WTC11 (cell line): Measurements from ENCODE around the gene ZDHHC9. TPM values are rescaled to one million over a fixed set of nuclear protein-coding genes. Genes with fewer than 3 reads are reported as not detected.

Experiments used
- ATAC-seq: fragments of 200-7000 bp; cut with Tn5 transposase; 2 replicates; pipeline ENCODE4 v1.10.0; 2021; ENCODE audit warnings: mild to moderate bottlenecking, moderate library complexity
- CTCF ChIA-PET: fragments of 300-600 bp; sonication (Branson Sonifier 250); formaldehyde crosslinking; loops from one replicate; lab custom pipeline; 2021; ENCODE audit warnings: antibody characterized with exemption; lab: Charles Lee
- POLR2A ChIA-PET: fragments of 350-600 bp; sonication (Branson Sonifier 250); formaldehyde crosslinking; loops from one replicate; lab custom pipeline; 2021; ENCODE audit warnings: antibody characterized with exemption; lab: Charles Lee
- DNase-seq: peaks from one replicate; pipeline ENCODE4 v3.0.0; 2021; ENCODE audit warnings: low spot score
- H3K27ac Mint-ChIP-seq: 2 replicates; pipeline ENCODE4 v1.8.0; 2021; ENCODE audit warnings: mixed read lengths
- H3K27me3 Mint-ChIP-seq: 2 replicates; pipeline ENCODE4 v1.8.0; 2021; ENCODE audit warnings: low read depth, mild to moderate bottlenecking, moderate library complexity, mixed read lengths
- H3K36me3 Mint-ChIP-seq: 2 replicates; pipeline ENCODE4 v1.8.0; 2021; ENCODE audit warnings: mixed read lengths
- H3K4me1 Mint-ChIP-seq: 2 replicates; pipeline ENCODE4 v1.8.0; 2022; ENCODE audit warnings: mixed read lengths
- H3K4me3 Mint-ChIP-seq: 2 replicates; pipeline ENCODE4 v1.8.0; 2021; ENCODE audit warnings: mild to moderate bottlenecking, moderate library complexity, mixed read lengths
- H3K9me3 Mint-ChIP-seq: 2 replicates; pipeline ENCODE4 v1.8.0; 2021; ENCODE audit warnings: mixed read lengths
- ATF3 ChIP-seq: sonication (generic); formaldehyde crosslinking; conservative IDR thresholded peaks from 2 replicates; pipeline ENCODE4 v1.8.1; 2022; ENCODE audit warnings: mild to moderate bottlenecking, missing genetic modification reagents
- E2F1 ChIP-seq: sonication (generic); formaldehyde crosslinking; IDR thresholded peaks from 2 replicates; pipeline ENCODE4 v1.8.0; 2022; ENCODE audit warnings: mild to moderate bottlenecking, missing genetic modification reagents
- ESRRA ChIP-seq: sonication (generic); formaldehyde crosslinking; IDR thresholded peaks from 2 replicates; pipeline ENCODE4 v1.8.1; 2022; ENCODE audit warnings: mild to moderate bottlenecking, missing genetic modification reagents, borderline replicate concordance
- FOXP1 ChIP-seq: sonication (generic); formaldehyde crosslinking; IDR thresholded peaks from 2 replicates; pipeline ENCODE4 v1.8.0; 2022; ENCODE audit warnings: missing genetic modification reagents, mild to moderate bottlenecking, moderate library complexity, borderline replicate concordance
- IRF2 ChIP-seq: sonication (generic); formaldehyde crosslinking; IDR thresholded peaks from 2 replicates; pipeline ENCODE4 v1.8.0; 2022; ENCODE audit warnings: low read depth, missing genetic modification reagents, borderline replicate concordance
- JUN ChIP-seq: sonication (generic); formaldehyde crosslinking; IDR thresholded peaks from 2 replicates; pipeline ENCODE4 v1.8.0; 2023; ENCODE audit warnings: mild to moderate bottlenecking, missing genetic modification reagents
- NR1H2 ChIP-seq: sonication (generic); formaldehyde crosslinking; IDR thresholded peaks from 2 replicates; pipeline ENCODE4 v1.9.0; 2021; ENCODE audit warnings: mild to moderate bottlenecking, moderate library complexity, missing genetic modification reagents
- OVOL2 ChIP-seq: fragments of 250-450 bp; sonication (Bioruptor Pico); IDR thresholded peaks from 2 replicates; pipeline ENCODE4 v1.9.0; 2021; ENCODE audit warnings: mild to moderate bottlenecking, borderline replicate concordance
- PRDM15 ChIP-seq: sonication (generic); formaldehyde crosslinking; IDR thresholded peaks from 2 replicates; pipeline ENCODE4 v1.8.0; 2022; ENCODE audit warnings: missing genetic modification reagents
- PRRX2 ChIP-seq: fragments of 250-450 bp; sonication (Bioruptor Pico); IDR thresholded peaks from 2 replicates; pipeline ENCODE4 v1.8.0; 2021; ENCODE audit warnings: mild to moderate bottlenecking
- TCF7 ChIP-seq: sonication (generic); formaldehyde crosslinking; IDR thresholded peaks from 2 replicates; pipeline ENCODE4 v1.8.0; 2022; ENCODE audit warnings: mild to moderate bottlenecking, low read depth, missing genetic modification reagents, moderate library complexity
- ZNF219 ChIP-seq: sonication (generic); formaldehyde crosslinking; IDR thresholded peaks from 2 replicates; pipeline ENCODE4 v1.8.0; 2023; ENCODE audit warnings: missing genetic modification reagents, mild to moderate bottlenecking, borderline replicate concordance
- ZNF232 ChIP-seq: sonication (generic); formaldehyde crosslinking; IDR thresholded peaks from 2 replicates; pipeline ENCODE4 v1.8.0; 2022; ENCODE audit warnings: mild to moderate bottlenecking, missing genetic modification reagents
- ZNF263 ChIP-seq: sonication (generic); formaldehyde crosslinking; IDR thresholded peaks from 2 replicates; pipeline ENCODE4 v1.8.1; 2022; ENCODE audit warnings: low read depth, mild to moderate bottlenecking, moderate library complexity, missing genetic modification reagents
- ZNF416 ChIP-seq: fragments of 250-450 bp; sonication (Bioruptor Pico); IDR thresholded peaks from 2 replicates; pipeline ENCODE4 v1.9.0; 2021; ENCODE audit warnings: mild to moderate bottlenecking, inconsistent platforms
- ZNF512 ChIP-seq: sonication (generic); formaldehyde crosslinking; IDR thresholded peaks from 2 replicates; pipeline ENCODE4 v1.8.1; 2022; ENCODE audit warnings: missing genetic modification reagents, borderline replicate concordance
- ZNF671 ChIP-seq: fragments of 250-450 bp; sonication (Bioruptor Pico); IDR thresholded peaks from 2 replicates; pipeline ENCODE4 v1.8.0; 2021; ENCODE audit warnings: mild to moderate bottlenecking
- total RNA-seq: library from RNA; stranded (reverse); gene quantifications from 3 replicates; pipeline ENCODE4 v1.2.3, GENCODE V29; 2021
- TF ChIP-seq, protein P1 (sequence below): sonication (generic); formaldehyde crosslinking; IDR thresholded peaks from 2 replicates; pipeline ENCODE4 v1.8.1; 2022; ENCODE audit warnings: mild to moderate bottlenecking, moderate library complexity, missing genetic modification reagents
- TF ChIP-seq, protein P2 (sequence below): sonication (generic); formaldehyde crosslinking; IDR thresholded peaks from 2 replicates; pipeline ENCODE4 v1.8.1; 2023; ENCODE audit warnings: mild to moderate bottlenecking, missing genetic modification reagents
- TF ChIP-seq, protein P3 (sequence below): sonication (generic); formaldehyde crosslinking; IDR thresholded peaks from 2 replicates; pipeline ENCODE4 v1.8.0; 2023; ENCODE audit warnings: mild to moderate bottlenecking, missing genetic modification reagents

ZDHHC9 gene
- total RNA-seq, 1 experiment from 2014 or later, result 25.0 TPM

- peak overlapping the region; percentile 63; the same call in 1 of the 2 replicates for H3K27ac Mint-ChIP-seq
- DNase-seq (no peak), ATAC-seq (peak; percentile 71)
- no peak for TF ChIP-seq IRF2 (CRISPR knock-in tag)
- TF ChIP-seq ZNF219 (CRISPR knock-in tag), result no peak
- no peak for TF ChIP-seq ZNF263 (CRISPR knock-in tag)
- no peak for TF ChIP-seq FOXP1 (CRISPR knock-in tag)
- no peak for TF ChIP-seq PRRX2 (CRISPR knock-in tag)
- no peak for TF ChIP-seq TCF7 (CRISPR knock-in tag)
- TF ChIP-seq ESRRA (CRISPR knock-in tag), result no peak
- no peak for TF ChIP-seq ZNF416
- ChIA-PET CTCF (no interaction called here), POLR2A (no interaction called here)
- H3K27me3 Mint-ChIP-seq, result no peaks in the 10 kb centered on the region; the same call in 1 of the 2 replicates
- peaks cover 20% of the 10 kb centered on the region for H3K9me3 Mint-ChIP-seq
- H3K4me1 Mint-ChIP-seq, result peaks cover 4% of the 10 kb centered on the region
- no peak overlapping the region for H3K4me3 Mint-ChIP-seq
- H3K36me3 Mint-ChIP-seq, result peaks cover 4% of the 10 kb centered on the region; the same call in 1 of the 2 replicates
These were observed 33.2 kb upstream of the ZDHHC9 start for GRCh38 chrX:129876771-129877305.

- Mint-ChIP-seq H3K4me1 (peaks cover 4% of the 10 kb centered on the region), H3K27me3 (no peaks in the 10 kb centered on the region; the same call in 1 of the 2 replicates), H3K36me3 (peaks cover 4% of the 10 kb centered on the region; the same call in 1 of the 2 replicates), H3K27ac (no peak overlapping the region)
- DNase-seq (no peak), ATAC-seq (no peak)
- no peak for TF ChIP-seq PRDM15 (CRISPR knock-in tag)
- TF ChIP-seq NR1H2 (CRISPR knock-in tag), result no peak
- no peak for TF ChIP-seq E2F1
- no peak for TF ChIP-seq ZNF232 (CRISPR knock-in tag)
- TF ChIP-seq JUN (CRISPR knock-in tag), result no peak
- TF ChIP-seq, protein P1, sequence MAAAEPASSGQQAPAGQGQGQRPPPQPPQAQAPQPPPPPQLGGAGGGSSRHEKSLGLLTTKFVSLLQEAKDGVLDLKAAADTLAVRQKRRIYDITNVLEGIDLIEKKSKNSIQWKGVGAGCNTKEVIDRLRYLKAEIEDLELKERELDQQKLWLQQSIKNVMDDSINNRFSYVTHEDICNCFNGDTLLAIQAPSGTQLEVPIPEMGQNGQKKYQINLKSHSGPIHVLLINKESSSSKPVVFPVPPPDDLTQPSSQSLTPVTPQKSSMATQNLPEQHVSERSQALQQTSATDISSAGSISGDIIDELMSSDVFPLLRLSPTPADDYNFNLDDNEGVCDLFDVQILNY, result no peak
- TF ChIP-seq OVOL2, result no peak
- no peak for TF ChIP-seq ZNF416
- TF ChIP-seq ATF3 (CRISPR knock-in tag), result no peak
- TF ChIP-seq, protein P2, sequence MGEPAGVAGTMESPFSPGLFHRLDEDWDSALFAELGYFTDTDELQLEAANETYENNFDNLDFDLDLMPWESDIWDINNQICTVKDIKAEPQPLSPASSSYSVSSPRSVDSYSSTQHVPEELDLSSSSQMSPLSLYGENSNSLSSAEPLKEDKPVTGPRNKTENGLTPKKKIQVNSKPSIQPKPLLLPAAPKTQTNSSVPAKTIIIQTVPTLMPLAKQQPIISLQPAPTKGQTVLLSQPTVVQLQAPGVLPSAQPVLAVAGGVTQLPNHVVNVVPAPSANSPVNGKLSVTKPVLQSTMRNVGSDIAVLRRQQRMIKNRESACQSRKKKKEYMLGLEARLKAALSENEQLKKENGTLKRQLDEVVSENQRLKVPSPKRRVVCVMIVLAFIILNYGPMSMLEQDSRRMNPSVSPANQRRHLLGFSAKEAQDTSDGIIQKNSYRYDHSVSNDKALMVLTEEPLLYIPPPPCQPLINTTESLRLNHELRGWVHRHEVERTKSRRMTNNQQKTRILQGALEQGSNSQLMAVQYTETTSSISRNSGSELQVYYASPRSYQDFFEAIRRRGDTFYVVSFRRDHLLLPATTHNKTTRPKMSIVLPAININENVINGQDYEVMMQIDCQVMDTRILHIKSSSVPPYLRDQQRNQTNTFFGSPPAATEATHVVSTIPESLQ (CRISPR knock-in tag), result no peak
- no peak for TF ChIP-seq ZNF512
- TF ChIP-seq ZNF263 (CRISPR knock-in tag), result no peak
- TF ChIP-seq, protein P3, sequence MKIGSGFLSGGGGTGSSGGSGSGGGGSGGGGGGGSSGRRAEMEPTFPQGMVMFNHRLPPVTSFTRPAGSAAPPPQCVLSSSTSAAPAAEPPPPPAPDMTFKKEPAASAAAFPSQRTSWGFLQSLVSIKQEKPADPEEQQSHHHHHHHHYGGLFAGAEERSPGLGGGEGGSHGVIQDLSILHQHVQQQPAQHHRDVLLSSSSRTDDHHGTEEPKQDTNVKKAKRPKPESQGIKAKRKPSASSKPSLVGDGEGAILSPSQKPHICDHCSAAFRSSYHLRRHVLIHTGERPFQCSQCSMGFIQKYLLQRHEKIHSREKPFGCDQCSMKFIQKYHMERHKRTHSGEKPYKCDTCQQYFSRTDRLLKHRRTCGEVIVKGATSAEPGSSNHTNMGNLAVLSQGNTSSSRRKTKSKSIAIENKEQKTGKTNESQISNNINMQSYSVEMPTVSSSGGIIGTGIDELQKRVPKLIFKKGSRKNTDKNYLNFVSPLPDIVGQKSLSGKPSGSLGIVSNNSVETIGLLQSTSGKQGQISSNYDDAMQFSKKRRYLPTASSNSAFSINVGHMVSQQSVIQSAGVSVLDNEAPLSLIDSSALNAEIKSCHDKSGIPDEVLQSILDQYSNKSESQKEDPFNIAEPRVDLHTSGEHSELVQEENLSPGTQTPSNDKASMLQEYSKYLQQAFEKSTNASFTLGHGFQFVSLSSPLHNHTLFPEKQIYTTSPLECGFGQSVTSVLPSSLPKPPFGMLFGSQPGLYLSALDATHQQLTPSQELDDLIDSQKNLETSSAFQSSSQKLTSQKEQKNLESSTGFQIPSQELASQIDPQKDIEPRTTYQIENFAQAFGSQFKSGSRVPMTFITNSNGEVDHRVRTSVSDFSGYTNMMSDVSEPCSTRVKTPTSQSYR (CRISPR knock-in tag), result no peak
- no peak for TF ChIP-seq ZNF671 (CRISPR knock-in tag)
- TF ChIP-seq, all 79 proteins: peak for 0
- H3K4me3 Mint-ChIP-seq, result no peak overlapping the region
- ChIA-PET CTCF (no interaction called here), POLR2A (no interaction called here)
- peaks cover 20% of the 10 kb centered on the region for H3K9me3 Mint-ChIP-seq
These were observed 32.0 kb upstream of the ZDHHC9 start for GRCh38 chrX:129875669-129876068.
